GM03348 (cell line): ENCODE data around the gene SRSF9.
"Not testable (repeated sequence)": the region's sequence is repeated elsewhere in the genome, so short reads cannot be mapped to it uniquely, and the experiment has no call there.

Experiments used
- DNase-seq: peaks from one replicate; pipeline ENCODE4 v3.0.0; 2012; ENCODE audit warnings: low spot score

Gene SRSF9

DNA sequence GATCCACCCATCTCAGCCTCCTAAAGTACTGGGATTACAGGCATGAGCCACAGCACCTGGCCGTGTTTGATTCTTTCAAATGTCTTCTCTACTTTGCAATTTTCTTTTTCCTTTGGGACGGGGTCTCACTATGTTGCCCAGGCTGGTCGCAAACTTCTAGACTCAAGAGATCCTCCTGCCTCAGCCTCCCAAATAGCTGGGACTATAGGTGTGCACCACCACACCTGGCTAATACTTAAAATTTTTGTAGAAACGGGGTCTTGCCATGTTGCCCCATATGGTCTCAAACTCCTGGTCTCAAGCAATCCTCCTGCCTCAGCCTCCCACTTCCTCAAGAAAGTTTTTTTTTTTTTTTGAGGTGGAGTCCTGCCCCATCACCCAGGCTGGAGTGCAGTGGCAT, 21.6 kb downstream of the SRSF9 start:
- no peak for DNase-seq

DNA sequence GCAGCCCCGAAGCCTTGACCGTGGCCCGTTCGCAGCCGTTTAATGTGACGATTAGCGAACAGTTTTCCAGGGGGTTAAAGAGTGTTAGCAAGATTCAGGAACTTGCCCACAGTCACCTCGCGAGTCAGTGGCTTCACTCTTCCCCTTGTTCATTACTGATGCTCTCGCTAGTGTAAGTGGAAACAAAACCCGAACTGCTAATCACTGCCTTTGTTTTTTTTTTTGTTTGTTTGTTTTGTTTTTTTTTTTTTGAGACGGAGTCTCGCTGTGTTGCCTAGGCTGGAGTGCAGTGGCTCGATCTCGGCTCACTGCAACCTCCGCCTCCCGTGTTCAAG, 22.7 kb downstream of the SRSF9 start:
- DNase-seq = not testable (repeated sequence)

DNA sequence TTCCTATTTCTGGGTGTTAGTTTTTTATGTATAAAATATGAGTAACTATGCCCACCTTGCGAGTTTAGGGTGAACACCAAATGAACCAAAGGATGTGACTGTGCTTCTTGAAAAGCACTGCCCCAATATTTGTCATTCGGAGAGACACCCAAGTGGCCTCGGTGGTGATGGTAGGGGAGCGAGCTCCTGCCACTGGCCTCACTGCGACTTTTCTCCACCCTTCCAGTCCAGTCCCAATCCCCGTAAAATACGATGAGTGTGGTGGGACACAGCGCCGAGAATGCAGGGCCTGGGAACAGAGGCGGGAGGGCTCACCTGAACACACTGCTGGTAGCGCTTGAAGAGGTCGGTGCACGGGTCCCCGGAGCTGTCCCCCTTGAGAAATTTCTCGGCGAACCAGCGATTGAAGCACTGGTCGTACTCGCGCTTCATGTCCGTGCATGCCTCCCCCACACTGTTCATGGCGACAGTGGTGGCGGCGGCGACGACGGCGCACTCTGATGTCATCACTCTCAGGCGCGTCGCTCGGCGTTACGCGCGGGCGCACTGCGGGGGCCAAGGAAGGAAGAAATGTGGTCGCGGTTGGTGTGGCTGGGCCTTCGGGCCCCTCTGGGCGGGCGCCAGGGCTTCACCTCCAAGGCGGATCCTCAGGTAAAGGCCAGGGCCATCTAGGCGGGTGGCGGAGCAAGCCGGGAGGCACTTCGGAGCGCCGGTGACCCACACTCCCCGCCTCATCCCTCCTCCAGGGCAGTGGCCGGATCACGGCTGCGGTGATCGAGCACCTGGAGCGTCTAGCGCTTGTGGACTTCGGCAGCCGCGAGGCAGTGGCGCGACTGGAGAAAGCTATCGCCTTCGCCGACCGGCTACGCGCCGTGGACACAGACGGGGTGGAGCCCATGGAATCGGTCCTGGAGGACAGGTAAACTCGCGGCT, 23.4 kb downstream of the SRSF9 start, which contains the start of the genes GATC and TRIAP1:
GATC (plus strand) TSS at position 534 of the 933 bp plus-strand sequence; CDS start at position 571, 37 bp downstream.
TRIAP1 (minus strand) TSS at position 474 of the 933 bp plus-strand sequence; CDS start at position 462, 12 bp downstream.
- DNase-seq = peak; percentile 87

GRCh38 chr12:120444676-120445075, 24.9 kb downstream of the SRSF9 start:
- DNase-seq = no peak

DNA sequence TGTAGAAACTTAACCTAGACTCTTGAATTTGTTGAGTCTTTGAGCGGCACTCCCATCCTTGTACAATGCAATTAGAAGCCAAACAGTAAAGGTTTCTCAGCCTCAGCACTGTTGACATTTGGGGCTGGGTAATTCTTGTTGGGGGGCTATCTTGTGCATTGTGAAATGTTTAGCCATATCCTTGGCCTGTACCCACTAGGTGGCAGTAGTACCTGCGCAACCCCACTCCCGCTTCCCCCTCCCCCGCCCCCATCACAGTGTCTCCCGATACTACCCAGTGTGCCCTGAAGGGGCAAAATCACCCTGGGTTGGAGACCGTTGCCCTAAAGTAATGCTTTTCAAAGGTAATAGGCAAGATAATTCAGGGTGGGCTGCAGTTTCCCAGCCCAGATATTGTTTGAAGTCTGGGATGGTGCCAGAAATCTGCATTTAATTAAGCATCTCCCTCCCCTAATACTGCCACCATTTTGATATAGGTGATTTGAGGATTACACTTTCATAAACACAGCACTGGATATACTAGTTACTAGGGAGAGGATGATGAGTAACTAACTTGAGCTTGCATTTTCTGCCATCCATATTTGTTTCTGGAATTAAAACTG, 29.8 kb downstream of the SRSF9 start:
- peak; percentile 70 for DNase-seq

DNA sequence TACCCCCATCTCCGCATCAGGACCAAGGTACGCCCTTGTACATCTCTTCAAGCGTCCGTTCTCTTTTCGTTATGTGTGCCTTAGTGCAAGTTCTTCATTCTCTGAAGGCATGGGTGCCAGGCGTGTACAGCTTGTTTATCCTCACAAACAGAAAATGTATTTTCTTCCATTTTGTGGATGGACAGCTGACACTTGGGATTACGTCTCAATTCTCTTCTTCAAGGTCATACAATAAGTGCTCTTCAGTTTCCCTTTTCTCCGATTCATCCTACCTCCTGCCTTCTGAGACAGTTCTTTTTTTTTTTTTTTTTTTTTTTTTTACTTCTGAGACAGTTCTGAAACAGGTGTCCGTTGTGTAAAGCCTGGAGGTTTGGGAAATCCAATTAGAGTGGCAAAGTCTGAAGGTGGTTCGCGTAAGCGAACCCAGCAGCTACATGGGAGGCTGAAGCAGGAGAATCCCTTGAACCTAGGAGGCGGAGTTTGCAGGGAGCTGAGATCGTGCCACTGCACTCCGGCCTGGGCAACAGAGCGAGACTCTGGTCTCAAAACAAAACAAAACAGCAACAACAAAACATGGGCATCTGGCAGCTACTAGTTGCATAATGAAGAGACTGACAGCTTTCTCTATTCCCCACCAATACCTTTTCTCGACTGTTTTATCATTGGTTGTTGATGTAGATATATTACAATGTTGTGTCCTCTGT, 30.9 kb downstream of the SRSF9 start:
- no peak for DNase-seq

GRCh38 chr12:120437735-120438494, 31.6 kb downstream of the SRSF9 start, which contains the start of gene COX6A1:
TSS of gene COX6A1 (plus strand) at chr12:120438113. CDS start at chr12:120438127, 14 bp downstream.
- DNase-seq = peak; percentile 96

- no peak for DNase-seq
Measured at GRCh38 chr12:120432772-120433525, 36.6 kb downstream of the SRSF9 start.

- DNase-seq = no peak
Measured at GRCh38 chr12:120429368-120429767, 40.2 kb downstream of the SRSF9 start.

DNA sequence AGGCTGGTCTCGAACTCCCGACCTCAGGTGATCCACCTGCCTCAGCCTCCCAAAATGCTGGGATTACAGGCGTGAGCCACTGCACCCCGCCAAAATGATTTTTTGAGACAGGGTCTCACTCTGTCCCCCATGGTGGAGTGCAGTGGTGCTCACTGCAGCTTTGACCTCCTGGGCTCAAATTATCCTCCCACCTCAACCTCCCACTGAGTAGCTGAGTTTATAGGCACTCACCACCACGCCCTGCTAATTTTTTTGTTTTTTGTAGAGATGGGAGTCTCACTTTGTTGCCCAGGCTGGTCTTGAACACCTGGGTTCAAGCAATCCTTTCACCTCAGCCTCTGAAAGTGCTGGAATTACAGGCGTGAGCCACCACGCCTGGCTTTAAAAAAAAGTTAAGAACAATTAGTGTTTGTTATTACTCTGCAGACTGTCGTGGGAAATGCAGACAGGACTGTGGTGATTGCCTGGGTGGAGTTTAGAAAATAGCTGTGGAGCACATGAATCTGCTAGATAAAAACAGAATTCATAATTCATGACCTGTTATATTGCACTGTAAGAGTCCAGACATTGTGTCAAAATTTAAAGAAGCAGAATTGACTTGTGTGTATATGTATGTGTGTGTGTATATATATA, 40.8 kb downstream of the SRSF9 start:
- no peak for DNase-seq

DNA sequence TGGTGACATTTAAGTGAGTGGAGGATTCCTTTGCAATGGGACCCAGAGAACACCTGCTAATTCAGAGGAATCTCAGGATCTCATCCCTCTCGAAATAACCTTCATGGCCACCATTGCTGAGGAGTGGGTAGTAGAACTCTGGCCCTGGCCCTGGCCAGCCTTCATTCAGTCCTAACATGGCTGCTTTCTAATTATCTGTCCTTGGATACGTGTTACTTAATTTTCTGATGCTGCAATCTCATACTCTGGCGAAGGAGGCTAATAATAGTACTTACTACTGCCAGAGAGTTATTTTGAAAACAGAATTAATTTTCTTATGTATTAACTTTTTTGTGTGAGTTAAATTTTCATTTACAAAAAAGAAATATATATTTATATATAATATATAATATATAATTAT, 43.8 kb downstream of the SRSF9 start:
- DNase-seq = no peak

DNA sequence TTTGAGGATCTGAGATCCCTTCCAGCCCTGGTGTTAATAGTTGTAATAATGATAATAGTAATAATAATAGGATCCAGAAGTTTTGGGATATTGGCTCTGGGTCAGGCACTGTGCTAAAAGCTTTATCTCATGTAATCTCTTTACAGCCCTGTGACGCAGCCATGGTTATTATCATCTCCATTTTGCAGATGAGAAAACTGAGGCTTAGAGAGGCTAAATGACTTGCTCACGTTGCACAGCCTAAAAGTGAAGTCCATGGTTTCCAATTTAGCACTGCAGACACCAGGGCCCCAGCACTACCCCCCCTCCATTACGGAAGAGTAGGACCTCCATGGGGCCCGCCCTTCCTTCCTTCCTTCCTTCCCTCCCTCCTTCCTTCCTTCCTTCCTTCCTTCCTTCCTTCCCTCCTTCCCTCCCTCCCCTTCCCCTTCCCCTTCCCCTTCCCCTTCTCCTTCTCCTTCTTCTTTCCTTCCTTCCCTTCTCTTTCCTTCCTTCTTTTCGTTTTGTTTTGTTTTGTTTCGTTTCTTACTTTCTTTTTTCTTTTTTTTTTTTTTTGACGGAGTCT, 46.6 kb downstream of the SRSF9 start:
- DNase-seq = no peak

DNA sequence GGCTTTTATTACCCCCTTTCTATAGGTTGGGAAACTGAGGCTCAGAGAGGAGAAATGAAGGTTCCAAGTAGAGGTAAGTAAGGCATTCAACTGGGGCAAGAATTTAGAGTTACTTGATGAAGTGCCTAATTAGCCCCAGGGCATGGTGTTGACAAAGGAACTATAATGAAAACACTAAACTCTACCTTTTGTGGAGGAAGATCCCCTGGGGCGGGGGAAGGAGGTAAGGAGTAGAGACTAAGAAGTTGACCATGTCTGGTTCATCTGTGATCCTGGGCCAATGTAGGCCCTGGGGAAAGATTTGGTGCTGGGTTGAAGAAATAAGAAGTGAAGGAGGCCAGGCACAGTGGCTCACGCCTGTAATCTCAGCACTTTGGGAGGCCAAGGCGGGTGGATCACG, 47.8 kb downstream of the SRSF9 start:
- DNase-seq = no peak

- DNase-seq = no peak
Measured at GRCh38 chr12:120417917-120418580, 51.5 kb downstream of the SRSF9 start.

DNA sequence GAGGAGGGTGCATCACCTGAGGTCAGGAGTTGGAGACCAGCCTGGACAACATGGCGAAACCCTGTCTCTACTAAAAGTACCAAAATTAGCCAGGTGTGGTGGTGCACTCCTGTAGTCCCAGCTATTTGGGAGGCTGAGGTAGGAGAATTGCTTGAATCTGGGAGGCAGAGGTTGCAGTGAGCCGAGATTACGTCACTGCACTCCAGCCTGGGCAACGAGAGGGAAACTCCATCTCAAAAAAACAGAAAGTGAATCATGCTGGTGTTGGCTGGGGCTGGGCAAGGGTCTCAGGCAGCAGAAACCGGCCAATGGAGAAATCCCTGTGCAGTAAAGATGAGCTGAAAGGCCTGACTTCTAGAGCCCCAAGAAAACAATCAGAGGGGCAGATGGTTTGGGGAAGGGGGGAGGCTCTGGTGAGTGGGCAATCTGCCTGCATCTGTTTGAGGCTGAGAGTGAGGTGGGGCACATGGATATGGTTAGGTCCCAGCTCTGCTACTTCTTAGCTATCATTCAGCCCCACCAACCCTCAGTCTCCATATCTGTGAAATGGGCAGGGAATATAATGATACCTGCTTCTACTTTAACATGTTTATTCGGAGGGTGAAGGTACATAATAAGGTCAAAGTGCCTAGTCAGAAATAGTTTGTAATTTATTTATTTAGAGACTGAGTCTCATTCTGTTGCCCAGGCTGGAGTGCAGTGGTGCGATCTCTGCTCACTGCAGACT, 52.9 kb downstream of the SRSF9 start:
- DNase-seq = no peak

DNA sequence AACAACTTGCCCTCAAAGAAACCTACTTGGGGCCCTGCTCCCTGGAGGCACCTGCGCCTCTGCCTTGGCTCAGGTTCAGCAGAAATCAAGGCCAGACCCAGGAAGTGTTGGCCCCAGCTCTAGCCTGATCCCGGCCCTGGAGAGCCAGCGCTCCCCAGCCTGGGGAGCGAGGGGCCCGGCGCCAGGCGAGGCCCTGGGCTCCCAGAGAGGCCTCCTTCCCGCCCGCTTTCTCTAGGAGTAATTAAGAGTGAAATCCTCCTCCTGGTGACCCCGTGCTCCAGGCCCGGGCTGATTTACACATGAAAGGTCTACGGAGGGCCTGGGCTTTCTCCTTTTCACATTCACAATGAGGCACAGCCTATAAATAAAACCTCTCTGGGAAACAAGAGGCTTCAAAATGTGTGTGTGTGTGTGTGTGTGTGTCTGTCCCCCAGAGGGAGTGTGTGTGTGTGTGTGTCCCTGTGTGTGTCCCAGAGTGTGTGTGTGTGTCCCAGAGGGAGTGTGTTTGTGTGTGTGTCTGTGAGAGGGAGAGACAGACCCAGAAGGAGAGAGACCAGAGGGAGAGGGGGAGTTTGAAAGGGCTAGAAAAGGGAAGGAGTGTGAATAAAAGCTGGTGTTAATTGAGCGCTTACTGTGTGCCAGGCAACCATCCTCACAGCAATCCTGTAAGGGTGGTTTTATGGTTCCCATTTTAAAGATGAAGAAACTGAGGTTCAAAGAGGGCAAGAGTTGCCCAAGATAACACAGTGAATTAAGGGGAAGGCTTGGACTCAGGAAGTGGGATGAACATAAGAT, 55.5 kb downstream of the SRSF9 start:
- no peak for DNase-seq

- DNase-seq = no peak
Measured at GRCh38 chr12:120412421-120412820, 57.1 kb downstream of the SRSF9 start.
